GM12878 (cell line): Measurements from ENCODE around the gene HBD. TPM values are rescaled to one million over a fixed set of nuclear protein-coding genes. Genes with fewer than 3 reads are reported as not detected.

Source experiments
- ATAC-seq: fragments of 200-7000 bp; cut with Tn5 transposase; 3 replicates; pipeline ENCODE4 v1.9.1; 2020; ENCODE audit warnings: mild to moderate bottlenecking, moderate library complexity
- BruUV-seq: library from RNA; stranded (reverse); fragments of 400-500 nt; replicated peaks from 2 replicates; lab custom pipeline; 2021; lab: Mats Ljungman, UMichigan
- CTCF ChIA-PET: fragments of 300-600 bp; sonication (Branson Sonifier 250); formaldehyde crosslinking; extraction: SDS; loops from one replicate; lab custom pipeline; 2021; ENCODE audit warnings: inconsistent platforms; lab: Yijun Ruan, JAX
- POLR2A ChIA-PET: fragments of 350-600 bp; formaldehyde crosslinking; extraction: SDS; loops from one replicate; lab custom pipeline; 2021; ENCODE audit warnings: inconsistent platforms; lab: Charles Lee
- RAD21 ChIA-PET: fragments of 300-600 bp; sonication (Branson Sonifier 250); formaldehyde crosslinking; loops from one replicate; lab custom pipeline; 2023; ENCODE audit warnings: antibody characterized with exemption; ENCODE audit not compliant: unreplicated experiment; lab: Charles Lee
- SMC1A ChIA-PET: fragments of 300-600 bp; sonication (Branson Sonifier 250); formaldehyde crosslinking; loops from one replicate; lab custom pipeline; 2023; ENCODE audit not compliant: unreplicated experiment, uncharacterized antibody; lab: Charles Lee
- DNase-seq: peaks from one replicate; pipeline ENCODE4 v3.0.0-alpha.2; 2011; ENCODE audit warnings: low read depth, low spot score
- FAIRE-seq: peaks from 3 replicates; lab custom pipeline; 2011; peaks lifted over from hg19 to GRCh38; lab: Jason Lieb, UNC
- H2AFZ ChIP-seq: 2 replicates; pipeline ENCODE4 v1.6.0; 2011; ENCODE audit warnings: low read depth, low read length, control low read depth; ENCODE audit not compliant: control insufficient read depth
- H3K27ac ChIP-seq: 2 replicates; pipeline ENCODE4 v1.5.1; 2011; ENCODE audit warnings: control low read depth; ENCODE audit not compliant: control insufficient read depth, insufficient read depth
- H3K27me3 ChIP-seq, 2 experiments: replicated peaks in 1 of 2; 2 replicates each; pipeline versions ENCODE4 v1.6.0 to v1.6.1; 2011; ENCODE audit warnings: low read length in 1 of 2; ENCODE audit not compliant: control insufficient read depth in 2 of 2, insufficient read depth in 2 of 2
- H3K36me3 ChIP-seq, 2 experiments: 2 replicates each; pipeline ENCODE4 v1.5.1; 2011; ENCODE audit warnings: low read length in 1 of 2; ENCODE audit not compliant: control insufficient read depth in 2 of 2, insufficient read depth in 2 of 2
- H3K4me1 ChIP-seq: 2 replicates; pipeline ENCODE4 v1.6.1; 2011; ENCODE audit warnings: mild to moderate bottlenecking, low read length, moderate library complexity, mixed read lengths; ENCODE audit not compliant: control insufficient read depth, insufficient read depth
- H3K4me2 ChIP-seq: 2 replicates; pipeline ENCODE4 v1.6.0; 2011; ENCODE audit warnings: control low read depth; ENCODE audit not compliant: control insufficient read depth, insufficient read depth
- H3K4me3 ChIP-seq: fragments of 200-600 bp; sonication (generic); 2 replicates; pipeline ENCODE4 v1.5.1; 2016
- H3K79me2 ChIP-seq: 2 replicates; pipeline ENCODE4 v1.6.0; 2011; ENCODE audit warnings: low read length; ENCODE audit not compliant: control insufficient read depth, insufficient read depth
- H3K9ac ChIP-seq: 2 replicates; pipeline ENCODE4 v1.8.0; 2011; ENCODE audit warnings: low read length, control low read depth, mixed read lengths; ENCODE audit not compliant: control insufficient read depth, insufficient read depth
- H3K9me3 ChIP-seq: replicated peaks from 3 replicates; pipeline ENCODE4 v1.5.1; 2011; ENCODE audit warnings: mild to moderate bottlenecking, low read length; ENCODE audit not compliant: control insufficient read depth, insufficient read depth
- H4K20me1 ChIP-seq: 2 replicates; pipeline ENCODE4 v1.6.0; 2011; ENCODE audit not compliant: control insufficient read depth, insufficient read depth
- ATF3 ChIP-seq: IDR thresholded peaks from 2 replicates; pipeline ENCODE4 v1.6.1; 2011; ENCODE audit warnings: low read depth, mild to moderate bottlenecking, low read length, moderate library complexity, borderline replicate concordance; ENCODE audit errors: extremely low read depth
- BACH1 ChIP-seq: fragments of 450-650 bp; IDR thresholded peaks from 2 replicates; pipeline ENCODE4 v1.6.1; 2017; ENCODE audit warnings: mild to moderate bottlenecking, borderline replicate concordance
- BCL11A ChIP-seq: IDR thresholded peaks from 2 replicates; pipeline ENCODE4 v1.6.1; 2011; ENCODE audit warnings: low read depth, low read length
- BCL3 ChIP-seq: IDR thresholded peaks from 2 replicates; pipeline ENCODE4 v1.6.1; 2011; ENCODE audit warnings: borderline replicate concordance, low read depth, mild to moderate bottlenecking, moderate library complexity, low read length; ENCODE audit not compliant: insufficient read depth, poor library complexity, severe bottlenecking
- CBX3 ChIP-seq: fragments of 200-600 bp; sonication (generic); IDR thresholded peaks from 2 replicates; pipeline ENCODE4 v1.6.1; 2016; ENCODE audit warnings: low read depth, borderline replicate concordance
- CHD4 ChIP-seq: fragments of 200-600 bp; sonication (generic); IDR thresholded peaks from 2 replicates; pipeline ENCODE4 v1.6.1; 2016; ENCODE audit warnings: mild to moderate bottlenecking
- CREB1 ChIP-seq: IDR thresholded peaks from 2 replicates; pipeline ENCODE4 v1.6.1; 2012; ENCODE audit warnings: low read depth, mild to moderate bottlenecking, inconsistent platforms
- E2F4 ChIP-seq: IDR thresholded peaks from 2 replicates; pipeline ENCODE4 v1.6.1; 2012; ENCODE audit warnings: low read depth, low read length, improper control_type of control experiment
- E2F8 ChIP-seq: fragments of 450-650 bp; IDR thresholded peaks from 2 replicates; pipeline ENCODE4 v1.6.1; 2018; ENCODE audit warnings: mild to moderate bottlenecking, low read depth, moderate library complexity; ENCODE audit not compliant: partially characterized antibody
- ETV6 ChIP-seq, 2 experiments: fragments of 450-650 bp in 1 of 2; IDR thresholded peaks in 1 of 2; conservative IDR thresholded peaks in 1 of 2; 2 replicates each; pipeline ENCODE4 v1.6.1; 2014; ENCODE audit warnings: antibody characterized with exemption in 1 of 2, borderline replicate concordance in 1 of 2, low read depth in 1 of 2, mild to moderate bottlenecking in 1 of 2, moderate library complexity in 1 of 2
- FOXK2 ChIP-seq: fragments of 450-650 bp; IDR thresholded peaks from 2 replicates; pipeline ENCODE4 v1.6.1; 2017; ENCODE audit warnings: mild to moderate bottlenecking, moderate library complexity
- JUNB ChIP-seq: IDR thresholded peaks from 2 replicates; pipeline ENCODE4 v1.6.1; 2016; ENCODE audit warnings: antibody characterized with exemption, mild to moderate bottlenecking
- POLR2A ChIP-seq: IDR thresholded peaks from 2 replicates; pipeline ENCODE4 v1.6.1; 2011; ENCODE audit warnings: low read depth, mild to moderate bottlenecking, low read length
- RB1 ChIP-seq: fragments of 450-650 bp; formaldehyde crosslinking; IDR thresholded peaks from 2 replicates; pipeline ENCODE4 v1.6.1; 2017; ENCODE audit warnings: mild to moderate bottlenecking, borderline replicate concordance
- SREBF2 ChIP-seq: IDR thresholded peaks from 2 replicates; pipeline ENCODE4 v1.6.1; 2012; ENCODE audit warnings: mild to moderate bottlenecking, low read length
- SUPT20H ChIP-seq: IDR thresholded peaks from 2 replicates; pipeline ENCODE4 v1.6.1; 2011; ENCODE audit warnings: low read depth, mild to moderate bottlenecking, low read length, moderate library complexity, borderline replicate concordance; ENCODE audit not compliant: control insufficient read depth
- TAF1 ChIP-seq: IDR thresholded peaks from 2 replicates; pipeline ENCODE4 v1.6.1; 2011; ENCODE audit warnings: mild to moderate bottlenecking, low read depth, low read length, borderline replicate concordance
- TCF12 ChIP-seq: IDR thresholded peaks from 2 replicates; pipeline ENCODE4 v1.6.1; 2011; ENCODE audit warnings: low read depth, mild to moderate bottlenecking, low read length
- TCF3 ChIP-seq: IDR thresholded peaks from 2 replicates; pipeline ENCODE4 v1.6.1; 2012; ENCODE audit warnings: low read depth, mild to moderate bottlenecking, low read length, borderline replicate concordance; ENCODE audit not compliant: insufficient read depth
- YY1 ChIP-seq: IDR thresholded peaks from 2 replicates; pipeline ENCODE4 v1.6.1; 2011; ENCODE audit warnings: low read depth, mild to moderate bottlenecking, low read length
- WGBS: methylation state at CpG from one replicate; pipeline ENCODE4 v1.1.6; 2016; ENCODE audit warnings: low lambda C conversion rate; ENCODE audit not compliant: insufficient replicate concordance, insufficient coverage; ENCODE audit errors: missing lambda C conversion rate; 5-methylcytosine and 5-hydroxymethylcytosine counted together
- in situ Hi-C: fragments of 300-500 bp; cut with MboI; formaldehyde crosslinking; loops from 9 replicates; pipeline ENCODE4 v1.14.3; 2018; ENCODE audit warnings: mixed read lengths
- intact Hi-C: fragments of 100-400 bp; cut with micrococcal nuclease; formaldehyde crosslinking; loops from one replicate; pipeline ENCODE4 v1.14.2; 2022; ENCODE audit not compliant: unreplicated experiment
- polyA plus RNA-seq, 11 experiments: library from polyadenylated mRNA; depleted of rRNA in 4 of 11; unstranded in 6 of 11; stranded (reverse) in 5 of 11; fragments of >200 nt; fragmentation: Nextera tagmentation in 4 of 11; fragmentation: Illumina TruSeq in 1 of 11; extraction: Ambion mirVana in 4 of 11; extraction: Trizol in 1 of 11; gene quantifications; 1 replicate in 1 of 11; 2 replicates in 10 of 11; pipeline versions ENCODE4 v1.2.1 to v1.2.3, GENCODE V29; 2011 to 2016; ENCODE audit warnings: inconsistent platforms in 2 of 11, missing spikeins in 2 of 11, low read depth in 1 of 11
- total RNA-seq, 4 experiments: library from RNA; depleted of rRNA in 3 of 4; stranded (reverse); fragments of >200 nt in 3 of 4; fragmentation: Illumina TruSeq in 1 of 4; extraction: Trizol in 1 of 4; gene quantifications; 2 replicates each; pipeline versions ENCODE4 v1.2.1 to v1.2.3, GENCODE V29; 2013 to 2021

Gene HBD
- total and polyA plus RNA-seq, 10 of the 15 experiments (the other 5 are each of a cell fraction or from before 2014, with no cell fraction given): 0.11 to 0.32 TPM; not detected in 8

GRCh38 chr11:5280582-5281102 lies 46.4 kb upstream of the HBD start:
- SMC1A ChIA-PET: interaction anchor here (1.5 to 2.5 kb wide), 2 partner anchors 10 to 54 kb away, joined by 3 to 8 read pairs; no protein-coding TSS in a partner anchor
- DNase-seq (peak; percentile 47), ATAC-seq (peak; percentile 97), FAIRE-seq (no peak)
- H3K4me1 ChIP-seq: no peaks in the 10 kb centered on the region
- in situ Hi-C loops (no loop called here), intact Hi-C loops (no loop called here)
- CTCF ChIA-PET: interaction anchor here (1.6 kb wide), 1 partner anchor 9 kb away, joined by 9 read pairs; no protein-coding TSS in a partner anchor
- RAD21 ChIA-PET: no interaction called here
- H3K4me3 ChIP-seq: no peak overlapping the region
- no peaks in the 10 kb centered on the region for H3K9me3 ChIP-seq
- no peaks in the 10 kb centered on the region for H4K20me1 ChIP-seq
- no peak overlapping the region for H3K27ac ChIP-seq
- no peak overlapping the region for H3K9ac ChIP-seq
- POLR2A ChIA-PET: no interaction called here
- no peak overlapping the region for H3K4me2 ChIP-seq
- no peaks in the 10 kb centered on the region for H3K36me3 ChIP-seq
- H2AFZ ChIP-seq: no peak overlapping the region
- no peaks in the 10 kb centered on the region for H3K27me3 ChIP-seq
- H3K79me2 ChIP-seq: no peaks in the 10 kb centered on the region
- WGBS: 10% methylated on average over 3 of the region's 3 CpGs
- BruUV-seq: no TSS peak
- TF ChIP-seq BCL3 (peak; percentile 97), TAF1 (no peak), ETV6 (conservative IDR thresholded peaks at IDR 0.05 in 1 of 2, IDR thresholded peaks at IDR 0.05 in 1 of 2; ENCODE audit: borderline replicate concordance in 1 of 2, low read depth in 1 of 2) (no peak), SUPT20H (no peak), YY1 (0 out of 2 replicates have a peak, but pooled peaks have one; percentile 8), CHD4 (no peak), JUNB (no peak; the same call in 1 of the 2 replicates), ATF3 (no peak), CREB1 (no peak), POLR2A (no peak), CBX3 (no peak), RB1 (no peak), TCF3 (0 out of 2 replicates have a peak, but pooled peaks have one; percentile 43), E2F8 (no peak), BCL11A (no peak), FOXK2 (no peak), TCF12 (0 out of 2 replicates have a peak, but pooled peaks have one; percentile 25), SREBF2 (no peak), E2F4 (no peak), BACH1 (peak; percentile 99)
